Suprapubic skin (tissue), 4 donors: ENCODE measurements around the gene PIGQ.

Experiments
- EP300 ChIP-seq: sonication (generic); formaldehyde crosslinking; IDR thresholded peaks from one replicate; pipeline ENCODE4 v1.6.1; 2017; ENCODE audit warnings: antibody characterized with exemption
- POLR2A ChIP-seq, 2 donors: fragments of 450-650 bp; IDR thresholded peaks; one replicate each; pipeline ENCODE4 v1.6.1; 2017; ENCODE audit warnings: antibody characterized with exemption in 2 of 2, mild to moderate bottlenecking in 2 of 2, moderate library complexity in 2 of 2
- POLR2AphosphoS5 ChIP-seq, 3 donors: sonication (generic); formaldehyde crosslinking; IDR thresholded peaks; one replicate each; pipeline ENCODE4 v1.6.1; 2017; ENCODE audit warnings: antibody characterized with exemption in 3 of 3
- TF ChIP-seq, protein P1 (sequence below), 2 donors: fragments of 200-600 bp in 1 of 2; fragments of 450-650 bp in 1 of 2; sonication (generic) in 1 of 2; IDR thresholded peaks; one replicate each; pipeline ENCODE4 v1.5.1; 2016 to 2019; ENCODE audit warnings: antibody characterized with exemption in 2 of 2, mild to moderate bottlenecking in 1 of 2, moderate library complexity in 1 of 2

DNA sequence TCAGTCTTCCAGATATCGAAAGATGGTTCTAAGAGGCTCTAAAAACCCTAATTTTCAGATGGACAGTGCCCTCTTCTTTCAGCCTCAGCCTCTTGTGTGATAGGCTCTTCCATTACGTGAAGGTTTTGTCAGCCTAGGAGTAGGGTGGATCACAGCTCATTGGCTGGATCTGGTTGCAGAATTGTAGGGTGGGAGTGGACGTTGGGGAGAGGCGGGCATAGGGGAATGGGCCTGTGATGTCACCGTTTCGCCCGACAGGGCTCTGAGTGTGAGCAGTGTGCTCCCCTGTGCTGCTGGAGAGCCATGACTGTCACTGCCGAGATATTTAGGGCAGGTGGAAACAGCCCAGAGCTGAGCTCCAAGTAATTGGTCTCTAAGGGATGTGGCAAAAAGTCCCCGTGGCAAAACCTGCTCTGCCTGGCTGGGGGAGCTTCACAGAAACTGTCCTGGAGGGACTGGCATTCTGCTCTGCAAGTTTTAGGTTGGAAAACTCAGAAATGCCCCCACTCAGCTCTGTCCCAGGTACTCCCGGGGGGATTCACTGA is 54.8 kb downstream of the PIGQ start:
- TF ChIP-seq, protein P1, sequence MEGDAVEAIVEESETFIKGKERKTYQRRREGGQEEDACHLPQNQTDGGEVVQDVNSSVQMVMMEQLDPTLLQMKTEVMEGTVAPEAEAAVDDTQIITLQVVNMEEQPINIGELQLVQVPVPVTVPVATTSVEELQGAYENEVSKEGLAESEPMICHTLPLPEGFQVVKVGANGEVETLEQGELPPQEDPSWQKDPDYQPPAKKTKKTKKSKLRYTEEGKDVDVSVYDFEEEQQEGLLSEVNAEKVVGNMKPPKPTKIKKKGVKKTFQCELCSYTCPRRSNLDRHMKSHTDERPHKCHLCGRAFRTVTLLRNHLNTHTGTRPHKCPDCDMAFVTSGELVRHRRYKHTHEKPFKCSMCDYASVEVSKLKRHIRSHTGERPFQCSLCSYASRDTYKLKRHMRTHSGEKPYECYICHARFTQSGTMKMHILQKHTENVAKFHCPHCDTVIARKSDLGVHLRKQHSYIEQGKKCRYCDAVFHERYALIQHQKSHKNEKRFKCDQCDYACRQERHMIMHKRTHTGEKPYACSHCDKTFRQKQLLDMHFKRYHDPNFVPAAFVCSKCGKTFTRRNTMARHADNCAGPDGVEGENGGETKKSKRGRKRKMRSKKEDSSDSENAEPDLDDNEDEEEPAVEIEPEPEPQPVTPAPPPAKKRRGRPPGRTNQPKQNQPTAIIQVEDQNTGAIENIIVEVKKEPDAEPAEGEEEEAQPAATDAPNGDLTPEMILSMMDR (IDR thresholded peaks at IDR 0.05): no peak
- TF ChIP-seq POLR2A (IDR thresholded peaks at IDR 0.05) (no peak), POLR2AphosphoS5 (IDR thresholded peaks at IDR 0.05) (no peak), EP300 (no peak)
